Hepatocyte (in vitro differentiated cells): Measurements from ENCODE around the gene GRIN3A. TPM values are rescaled to one million over a fixed set of nuclear protein-coding genes. Genes with fewer than 3 reads are reported as not detected.

Experiments
- DNase-seq: peaks from one replicate; pipeline ENCODE4 v3.0.0-alpha.2; 2016; ENCODE audit warnings: low spot score
- H2AFZ ChIP-seq: fragments of 200-600 bp; sonication (generic); 2 replicates; pipeline ENCODE4 v1.6.0; 2016; ENCODE audit warnings: antibody characterized with exemption, mild to moderate bottlenecking
- H3K27ac ChIP-seq: fragments of 200-600 bp; sonication (generic); 2 replicates; pipeline ENCODE4 v1.5.1; 2016; ENCODE audit warnings: mild to moderate bottlenecking
- H3K27me3 ChIP-seq: fragments of 200-600 bp; sonication (generic); 2 replicates; pipeline ENCODE4 v1.6.1; 2016
- H3K36me3 ChIP-seq: fragments of 200-600 bp; sonication (generic); replicated peaks from 2 replicates; pipeline ENCODE4 v1.5.1; 2016; ENCODE audit warnings: low read depth; ENCODE audit not compliant: insufficient read depth
- H3K4me1 ChIP-seq: fragments of 200-600 bp; sonication (generic); 2 replicates; pipeline ENCODE4 v1.5.1; 2016; ENCODE audit warnings: mild to moderate bottlenecking, moderate library complexity; ENCODE audit not compliant: insufficient read depth
- H3K4me2 ChIP-seq: fragments of 200-600 bp; sonication (generic); 2 replicates; pipeline ENCODE4 v1.6.0; 2016
- H3K4me3 ChIP-seq: fragments of 200-600 bp; sonication (generic); 2 replicates; pipeline ENCODE4 v1.5.1; 2016; ENCODE audit warnings: mild to moderate bottlenecking
- H3K79me2 ChIP-seq: fragments of 200-600 bp; sonication (generic); 2 replicates; pipeline ENCODE4 v1.6.0; 2017; ENCODE audit warnings: mild to moderate bottlenecking
- H3K9me2 ChIP-seq: fragments of 200-600 bp; sonication (generic); replicated peaks from 2 replicates; pipeline ENCODE4 v1.6.0; 2017; ENCODE audit warnings: mild to moderate bottlenecking; ENCODE audit not compliant: insufficient read depth
- H3K9me3 ChIP-seq: fragments of 200-600 bp; sonication (generic); 2 replicates; pipeline ENCODE4 v1.5.1; 2016; ENCODE audit warnings: low read depth, mild to moderate bottlenecking
- H4K20me1 ChIP-seq: fragments of 200-600 bp; sonication (generic); 2 replicates; pipeline ENCODE4 v1.6.0; 2016; ENCODE audit warnings: mild to moderate bottlenecking; ENCODE audit not compliant: insufficient read depth, poor library complexity, severe bottlenecking
- CTCF ChIP-seq: fragments of 200-600 bp; sonication (generic); IDR thresholded peaks from 2 replicates; pipeline ENCODE4 v1.5.1; 2016; ENCODE audit warnings: antibody characterized with exemption, mild to moderate bottlenecking; ENCODE audit not compliant: poor library complexity
- EZH2 ChIP-seq: fragments of 200-600 bp; sonication (generic); IDR thresholded peaks from 2 replicates; pipeline ENCODE4 v1.6.1; 2016; ENCODE audit warnings: antibody characterized with exemption, mild to moderate bottlenecking, borderline replicate concordance
- EZH2phosphoT487 ChIP-seq: fragments of 200-600 bp; sonication (generic); IDR thresholded peaks from one replicate; pipeline ENCODE4 v1.6.1; 2018; ENCODE audit warnings: antibody characterized with exemption, mild to moderate bottlenecking, low read depth, moderate library complexity; ENCODE audit not compliant: unreplicated experiment, severe bottlenecking
- WGBS: methylation state at CpG from one replicate; pipeline ENCODE4 v1.1.6; 2016; ENCODE audit warnings: low lambda C conversion rate; ENCODE audit errors: missing lambda C conversion rate; 5-methylcytosine and 5-hydroxymethylcytosine counted together
- polyA plus RNA-seq: library from polyadenylated mRNA; unstranded; fragments of >200 nt; fragmentation: Nextera tagmentation; extraction: Ambion mirVana; gene quantifications from 2 replicates; pipeline ENCODE4 v1.2.1, GENCODE V29; 2016
- total RNA-seq: library from RNA; depleted of rRNA; stranded (reverse); fragments of >200 nt; gene quantifications from 2 replicates; pipeline ENCODE4 v1.2.3, GENCODE V29; 2014

Gene GRIN3A
- total and polyA plus RNA-seq, 2 experiments from 2014 or later: 0.10 TPM; not detected in 1

- TF ChIP-seq EZH2phosphoT487 (no peak), EZH2 (no peak), CTCF (no peak)
- Histone ChIP-seq H3K27me3 (no peaks in the 10 kb centered on the region), H3K9me3 (no peaks in the 10 kb centered on the region), H3K4me1 (no peaks in the 10 kb centered on the region), H3K27ac (no peak overlapping the region), H3K36me3 (no peaks in the 10 kb centered on the region), H3K4me2 (no peak overlapping the region), H3K79me2 (no peaks in the 10 kb centered on the region), H4K20me1 (no peaks in the 10 kb centered on the region), H2AFZ (no peak overlapping the region), H3K4me3 (no peak overlapping the region), H3K9me2 (no peaks in the 10 kb centered on the region)
- WGBS: 70% methylated on average over 1 of the region's 1 CpG
- DNase-seq: no peak
Measured at GRCh38 chr9:101582553-101582952, 155.9 kb downstream of the GRIN3A start.

GRCh38 chr9:101579711-101580545 lies 158.5 kb downstream of the GRIN3A start:
- H3K27ac ChIP-seq: no peak overlapping the region
- no peaks in the 10 kb centered on the region for H4K20me1 ChIP-seq
- H3K27me3 ChIP-seq: no peaks in the 10 kb centered on the region
- H3K4me1 ChIP-seq: peaks cover 4% of the 10 kb centered on the region
- H3K79me2 ChIP-seq: no peaks in the 10 kb centered on the region
- no peak overlapping the region for H3K4me2 ChIP-seq
- no peak for TF ChIP-seq CTCF
- no peak for TF ChIP-seq EZH2phosphoT487
- no peak for TF ChIP-seq EZH2
- H3K36me3 ChIP-seq: no peaks in the 10 kb centered on the region
- H2AFZ ChIP-seq: no peak overlapping the region
- 79% methylated on average over 6 of the region's 6 CpGs for WGBS
- no peaks in the 10 kb centered on the region for H3K9me3 ChIP-seq
- H3K4me3 ChIP-seq: no peak overlapping the region
- no peaks in the 10 kb centered on the region for H3K9me2 ChIP-seq
- no peak for DNase-seq

GRCh38 chr9:101578378-101578777 lies 160.1 kb downstream of the GRIN3A start:
- H3K9me2 ChIP-seq: no peaks in the 10 kb centered on the region
- no peak overlapping the region for H3K4me3 ChIP-seq
- peaks cover 4% of the 10 kb centered on the region for H3K4me1 ChIP-seq
- no peaks in the 10 kb centered on the region for H3K27me3 ChIP-seq
- H3K4me2 ChIP-seq: no peak overlapping the region
- no peaks in the 10 kb centered on the region for H3K79me2 ChIP-seq
- no peaks in the 10 kb centered on the region for H3K36me3 ChIP-seq
- no peak overlapping the region for H3K27ac ChIP-seq
- WGBS: 87% methylated on average over 3 of the region's 3 CpGs
- DNase-seq: no peak
- no peak overlapping the region for H2AFZ ChIP-seq
- H4K20me1 ChIP-seq: no peaks in the 10 kb centered on the region
- no peak for TF ChIP-seq EZH2
- TF ChIP-seq CTCF: no peak
- no peak for TF ChIP-seq EZH2phosphoT487
- no peaks in the 10 kb centered on the region for H3K9me3 ChIP-seq
